22Rv1 (cell line): ENCODE results near the gene MARCO.

ENCODE experiments used
- ZFX ChIP-seq: fragments of 450-650 bp; IDR thresholded peaks from 2 replicates; pipeline ENCODE4 v1.6.1; 2017; ENCODE audit warnings: antibody characterized with exemption, borderline replicate concordance
- TF ChIP-seq, protein P1 (sequence below): fragments of 450-650 bp; IDR thresholded peaks from 2 replicates; pipeline ENCODE4 v1.5.1; 2017; ENCODE audit warnings: mild to moderate bottlenecking

DNA sequence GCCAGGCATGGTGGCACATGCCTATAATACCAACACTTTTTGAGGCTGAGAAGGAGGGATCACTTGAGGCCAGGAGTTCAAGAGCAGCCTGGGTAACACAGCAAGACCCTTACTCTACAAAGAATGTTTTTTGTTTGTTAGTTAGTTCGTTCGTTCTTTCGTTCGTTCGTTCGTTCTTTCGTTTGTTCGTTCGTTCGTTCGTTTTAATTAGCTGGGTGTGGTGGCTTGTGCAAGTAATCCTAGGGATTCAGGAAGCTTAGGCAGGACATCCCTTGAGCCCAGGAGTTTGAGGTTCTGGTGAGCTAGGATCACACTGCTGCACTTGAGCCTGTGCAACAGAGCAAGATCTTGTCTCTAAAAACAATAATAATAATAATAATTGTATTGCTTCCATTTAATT lies 98.7 kb downstream of the MARCO start:
- TF ChIP-seq, protein P1, sequence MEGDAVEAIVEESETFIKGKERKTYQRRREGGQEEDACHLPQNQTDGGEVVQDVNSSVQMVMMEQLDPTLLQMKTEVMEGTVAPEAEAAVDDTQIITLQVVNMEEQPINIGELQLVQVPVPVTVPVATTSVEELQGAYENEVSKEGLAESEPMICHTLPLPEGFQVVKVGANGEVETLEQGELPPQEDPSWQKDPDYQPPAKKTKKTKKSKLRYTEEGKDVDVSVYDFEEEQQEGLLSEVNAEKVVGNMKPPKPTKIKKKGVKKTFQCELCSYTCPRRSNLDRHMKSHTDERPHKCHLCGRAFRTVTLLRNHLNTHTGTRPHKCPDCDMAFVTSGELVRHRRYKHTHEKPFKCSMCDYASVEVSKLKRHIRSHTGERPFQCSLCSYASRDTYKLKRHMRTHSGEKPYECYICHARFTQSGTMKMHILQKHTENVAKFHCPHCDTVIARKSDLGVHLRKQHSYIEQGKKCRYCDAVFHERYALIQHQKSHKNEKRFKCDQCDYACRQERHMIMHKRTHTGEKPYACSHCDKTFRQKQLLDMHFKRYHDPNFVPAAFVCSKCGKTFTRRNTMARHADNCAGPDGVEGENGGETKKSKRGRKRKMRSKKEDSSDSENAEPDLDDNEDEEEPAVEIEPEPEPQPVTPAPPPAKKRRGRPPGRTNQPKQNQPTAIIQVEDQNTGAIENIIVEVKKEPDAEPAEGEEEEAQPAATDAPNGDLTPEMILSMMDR, result no peak
- TF ChIP-seq ZFX, result no peak
